HEK293 (cell line): ENCODE results near the gene SMOC1.

Experiments
- GFI1B ChIP-seq: fragments of 450-650 bp; formaldehyde crosslinking; IDR thresholded peaks from 2 replicates; pipeline ENCODE4 v1.5.1; 2016; ENCODE audit warnings: missing biosample characterization, missing genetic modification characterization
- IKZF3 ChIP-seq: fragments of 450-650 bp; IDR thresholded peaks from 2 replicates; pipeline ENCODE4 v1.5.0; 2018; ENCODE audit warnings: missing biosample characterization, mild to moderate bottlenecking, missing genetic modification characterization, moderate library complexity
- KLF1 ChIP-seq: fragments of 450-650 bp; formaldehyde crosslinking; IDR thresholded peaks from 2 replicates; pipeline ENCODE4 v1.5.1; 2016; ENCODE audit warnings: missing biosample characterization, missing genetic modification characterization
- MYNN ChIP-seq: fragments of 450-650 bp; formaldehyde crosslinking; IDR thresholded peaks from 2 replicates; pipeline ENCODE4 v1.5.1; 2016; ENCODE audit warnings: missing biosample characterization, missing genetic modification characterization, borderline replicate concordance
- PRDM2 ChIP-seq: fragments of 450-650 bp; formaldehyde crosslinking; IDR thresholded peaks from 2 replicates; pipeline ENCODE4 v1.5.1; 2016; ENCODE audit warnings: missing biosample characterization, missing genetic modification characterization, borderline replicate concordance
- RBAK ChIP-seq: fragments of 450-650 bp; formaldehyde crosslinking; IDR thresholded peaks from 2 replicates; pipeline ENCODE4 v1.5.1; 2016; ENCODE audit warnings: missing biosample characterization, missing genetic modification characterization
- SP3 ChIP-seq: fragments of 450-650 bp; formaldehyde crosslinking; IDR thresholded peaks from 2 replicates; pipeline ENCODE4 v1.5.1; 2016; ENCODE audit warnings: missing biosample characterization, missing genetic modification characterization
- WT1 ChIP-seq: fragments of 450-650 bp; formaldehyde crosslinking; IDR thresholded peaks from 2 replicates; pipeline ENCODE4 v1.5.1; 2016; ENCODE audit warnings: missing biosample characterization, missing genetic modification characterization
- YY1 ChIP-seq: fragments of 450-650 bp; formaldehyde crosslinking; IDR thresholded peaks from 2 replicates; pipeline ENCODE4 v1.5.1; 2018; ENCODE audit warnings: missing biosample characterization, missing genetic modification characterization
- ZBTB48 ChIP-seq: fragments of 450-650 bp; formaldehyde crosslinking; IDR thresholded peaks from 2 replicates; pipeline ENCODE4 v1.5.1; 2016; ENCODE audit warnings: missing biosample characterization, missing genetic modification characterization
- ZBTB8A ChIP-seq: fragments of 450-650 bp; formaldehyde crosslinking; IDR thresholded peaks from 2 replicates; pipeline ENCODE4 v1.5.1; 2016; ENCODE audit warnings: missing biosample characterization, missing genetic modification characterization
- ZFP3 ChIP-seq: fragments of 450-650 bp; formaldehyde crosslinking; IDR thresholded peaks from 2 replicates; pipeline ENCODE4 v1.5.1; 2016; ENCODE audit warnings: low read depth, missing biosample characterization, missing genetic modification characterization
- ZIC2 ChIP-seq: fragments of 450-650 bp; formaldehyde crosslinking; IDR thresholded peaks from 2 replicates; pipeline ENCODE4 v1.5.1; 2016; ENCODE audit warnings: missing biosample characterization, missing genetic modification characterization
- ZNF133 ChIP-seq: fragments of 450-650 bp; formaldehyde crosslinking; IDR thresholded peaks from 2 replicates; pipeline ENCODE4 v1.5.1; 2016; ENCODE audit warnings: missing biosample characterization, missing genetic modification characterization
- ZNF16 ChIP-seq: fragments of 450-650 bp; formaldehyde crosslinking; IDR thresholded peaks from 2 replicates; pipeline ENCODE4 v1.5.1; 2016; ENCODE audit warnings: low read depth, missing biosample characterization, missing genetic modification characterization
- ZNF202 ChIP-seq: fragments of 450-650 bp; formaldehyde crosslinking; IDR thresholded peaks from 2 replicates; pipeline ENCODE4 v1.5.1; 2016; ENCODE audit warnings: missing biosample characterization, missing genetic modification characterization, borderline replicate concordance
- ZNF274 ChIP-seq, 2 experiments: fragments of 200-500 bp in 1 of 2; fragments of 450-650 bp in 1 of 2; sonication (Bioruptor generic) in 1 of 2; formaldehyde crosslinking in 1 of 2; IDR thresholded peaks; 2 replicates each; pipeline versions ENCODE4 v1.5.1 to v1.6.1; 2014 to 2016; ENCODE audit warnings: borderline replicate concordance in 1 of 2, inconsistent platforms in 1 of 2, low read length in 1 of 2, missing biosample characterization in 1 of 2, missing genetic modification characterization in 1 of 2
- ZNF302 ChIP-seq: fragments of 450-650 bp; formaldehyde crosslinking; IDR thresholded peaks from 2 replicates; pipeline ENCODE4 v1.5.1; 2016; ENCODE audit warnings: missing biosample characterization, missing genetic modification characterization, low read depth
- ZNF335 ChIP-seq: fragments of 450-650 bp; formaldehyde crosslinking; conservative IDR thresholded peaks from 2 replicates; pipeline ENCODE4 v1.5.1; 2016; ENCODE audit warnings: missing biosample characterization, missing genetic modification characterization
- ZNF341 ChIP-seq: fragments of 450-650 bp; formaldehyde crosslinking; IDR thresholded peaks from 2 replicates; pipeline ENCODE4; 2016; ENCODE audit warnings: low read depth, missing biosample characterization, missing genetic modification characterization
- ZNF362 ChIP-seq: fragments of 450-650 bp; formaldehyde crosslinking; IDR thresholded peaks from 2 replicates; pipeline ENCODE4 v1.5.1; 2016; ENCODE audit warnings: missing biosample characterization, missing genetic modification characterization
- ZNF423 ChIP-seq: fragments of 450-650 bp; formaldehyde crosslinking; IDR thresholded peaks from 2 replicates; pipeline ENCODE4 v1.5.1; 2016; ENCODE audit warnings: missing biosample characterization, missing genetic modification characterization
- ZNF488 ChIP-seq: fragments of 450-650 bp; formaldehyde crosslinking; IDR thresholded peaks from 2 replicates; pipeline ENCODE4 v1.5.1; 2016; ENCODE audit warnings: missing biosample characterization, missing genetic modification characterization
- ZNF513 ChIP-seq: fragments of 450-650 bp; IDR thresholded peaks from 2 replicates; pipeline ENCODE4 v1.5.1; 2018; ENCODE audit warnings: missing biosample characterization, missing genetic modification characterization
- ZNF596 ChIP-seq: fragments of 450-650 bp; IDR thresholded peaks from 2 replicates; pipeline ENCODE4 v1.5.0; 2018; ENCODE audit warnings: missing biosample characterization, mild to moderate bottlenecking, missing genetic modification characterization, moderate library complexity
- ZNF629 ChIP-seq: fragments of 450-650 bp; formaldehyde crosslinking; IDR thresholded peaks from 2 replicates; pipeline ENCODE4 v1.5.1; 2017; ENCODE audit warnings: missing biosample characterization, missing genetic modification characterization
- ZNF658 ChIP-seq: fragments of 450-650 bp; formaldehyde crosslinking; IDR thresholded peaks from 2 replicates; pipeline ENCODE4; 2016; ENCODE audit warnings: missing biosample characterization, missing genetic modification characterization
- ZNF777 ChIP-seq: fragments of 450-650 bp; formaldehyde crosslinking; IDR thresholded peaks from 2 replicates; pipeline ENCODE4 v1.5.1; 2017; ENCODE audit warnings: missing biosample characterization, missing genetic modification characterization, borderline replicate concordance
- ZNF785 ChIP-seq: fragments of 450-650 bp; formaldehyde crosslinking; IDR thresholded peaks from 2 replicates; pipeline ENCODE4 v1.5.1; 2016; ENCODE audit warnings: missing biosample characterization, missing genetic modification characterization
- ZSCAN5A ChIP-seq: fragments of 450-650 bp; formaldehyde crosslinking; IDR thresholded peaks from 2 replicates; pipeline ENCODE4 v1.5.1; 2016; ENCODE audit warnings: missing biosample characterization, missing genetic modification characterization

SMOC1 gene

GRCh38 chr14:70002589-70003346 is 123.6 kb downstream of the SMOC1 start (continued):
- TF ChIP-seq PRDM2 (tag by site-specific recombination) (no peak), ZNF785 (tag by site-specific recombination) (no peak), ZBTB8A (tag by site-specific recombination) (peak; percentile 69), ZNF335 (tag by site-specific recombination) (no peak), ZNF629 (tag by site-specific recombination) (peak; percentile 81), YY1 (tag by site-specific recombination) (no peak), ZNF777 (tag by site-specific recombination) (no peak), ZBTB48 (tag by site-specific recombination) (no peak), ZIC2 (tag by site-specific recombination) (peak; percentile 97), RBAK (tag by site-specific recombination) (no peak), ZNF423 (tag by site-specific recombination) (peak; percentile 87), ZNF274 (IDR thresholded peaks at IDR 0.05; ENCODE audit: low read length) (no peak), ZNF274 (tag by site-specific recombination; IDR thresholded peaks at IDR 0.05; ENCODE audit: borderline replicate concordance) (no peak), KLF1 (tag by site-specific recombination) (no peak), ZFP3 (tag by site-specific recombination) (no peak), ZNF513 (tag by site-specific recombination) (no peak), ZNF488 (tag by site-specific recombination) (no peak), IKZF3 (tag by site-specific recombination) (peak; percentile 59), ZSCAN5A (tag by site-specific recombination) (no peak), ZNF341 (tag by site-specific recombination) (no peak), ZNF202 (tag by site-specific recombination) (no peak), ZNF596 (tag by site-specific recombination) (peak; percentile 48; the same call in 1 of the 2 replicates), MYNN (tag by site-specific recombination) (no peak), WT1 (tag by site-specific recombination) (peak; percentile 78), ZNF133 (tag by site-specific recombination) (no peak), SP3 (no peak), ZNF658 (tag by site-specific recombination) (no peak), ZNF16 (tag by site-specific recombination) (no peak), ZNF302 (no peak), GFI1B (no peak), ZNF362 (tag by site-specific recombination) (no peak)
